ENCODE measurements around the gene ITGAL. TPM values are rescaled to one million over a fixed set of nuclear protein-coding genes. Genes with fewer than 3 reads are reported as not detected.

Gene ITGAL
- total RNA-seq (1 to 10 TPM; 2.8 to 5.0 TPM), polyA plus RNA-seq (ENCODE audit: insufficient read depth, low read depth, low replicate concordance) (6.7 TPM)
- long read RNA-seq, donor 1: 0 reads
- long read RNA-seq, donor 2: 0 reads

GRCh38 chr16:30472328-30472942, at the start of gene ITGAL:
ITGAL (plus strand) TSS chr16:30472742; CDS start chr16:30472838, 96 bp downstream.
- Histone ChIP-seq H3K4me1 (no peaks in the 10 kb centered on the region), H3K27me3 (no peaks in the 10 kb centered on the region), H3K4me3 (no peak within 1 kb of the TSS), H3K9me3 (no peaks in the 10 kb centered on the region), H3K36me3 (ENCODE audit: low read depth, missing control alignments) (no peaks in the 10 kb centered on the region), H3K27ac (no peak within 1 kb of the TSS)
- TF ChIP-seq POLR2A (IDR thresholded peaks at IDR 0.05) (no peak), CTCF (IDR thresholded peaks at IDR 0.05) (no peak)
- intact Hi-C loops (cut with DNase I; ENCODE audit: low total_unique reads): no loop called here
- peak; percentile 24 for DNase-seq
- WGBS, 2 donors: 63 to 77% methylated on average over 7 to 8 of the region's 8 CpGs

GRCh38 chr16:30428055-30428454, 44.5 kb upstream of the ITGAL start:
- intact Hi-C loops (cut with DNase I; ENCODE audit: low total_unique reads): no loop called here
- no peak overlapping the region for H3K4me3 ChIP-seq
- no peaks in the 10 kb centered on the region for H3K9me3 ChIP-seq
- TF ChIP-seq POLR2A (IDR thresholded peaks at IDR 0.05) (no peak), CTCF (IDR thresholded peaks at IDR 0.05) (no peak)
- H3K27ac ChIP-seq: no peak overlapping the region
- DNase-seq: no peak
- no peaks in the 10 kb centered on the region for H3K36me3 ChIP-seq (ENCODE audit: low read depth, missing control alignments)
- 81 to 85% methylated on average over 4 of the region's 4 CpGs for WGBS, 2 donors
- H3K4me1 ChIP-seq: peaks cover 12% of the 10 kb centered on the region
- no peaks in the 10 kb centered on the region for H3K27me3 ChIP-seq

GRCh38 chr16:30429418-30429677, 43.2 kb upstream of the ITGAL start:
- WGBS, 2 donors: 1% methylated on average over 9 to 11 of the region's 11 CpGs
- no peaks in the 10 kb centered on the region for H3K36me3 ChIP-seq (ENCODE audit: low read depth, missing control alignments)
- DNase-seq: no peak
- peak overlapping the region; percentile 48 to 75 for H3K27ac ChIP-seq
- no peaks in the 10 kb centered on the region for H3K9me3 ChIP-seq
- intact Hi-C loops (cut with DNase I; ENCODE audit: low total_unique reads): no loop called here
- H3K27me3 ChIP-seq: no peaks in the 10 kb centered on the region
- TF ChIP-seq POLR2A (IDR thresholded peaks at IDR 0.05): no peak
- TF ChIP-seq CTCF (IDR thresholded peaks at IDR 0.05): no peak
- H3K4me1 ChIP-seq: peaks cover 12% of the 10 kb centered on the region
- peak overlapping the region; percentile 63 to 71 for H3K4me3 ChIP-seq

GRCh38 chr16:30429678-30430427, 42.7 kb upstream of the ITGAL start, which contains the start of gene DCTPP1:
DCTPP1 (minus strand) TSS chr16:30430030; CDS start chr16:30429980, 50 bp downstream.
- no peaks in the 10 kb centered on the region for H3K36me3 ChIP-seq (ENCODE audit: low read depth, missing control alignments)
- H3K4me1 ChIP-seq: peaks cover 12% of the 10 kb centered on the region
- no peaks in the 10 kb centered on the region for H3K9me3 ChIP-seq
- TF ChIP-seq CTCF (IDR thresholded peaks at IDR 0.05) (peak; percentile 65 to 83 (median 77)), POLR2A (IDR thresholded peaks at IDR 0.05) (no peak)
- H3K4me3 ChIP-seq: peak within 1 kb of the TSS; percentile 63 to 71
- H3K27me3 ChIP-seq: no peaks in the 10 kb centered on the region
- peak within 1 kb of the TSS; percentile 48 to 75 for H3K27ac ChIP-seq
- intact Hi-C loops (cut with DNase I; ENCODE audit: low total_unique reads): no loop called here
- peak; percentile 98 for DNase-seq
- WGBS, 2 donors: 0% methylated on average over 13 to 47 of the region's 49 CpGs

Measured in testis (tissue), 5 donors.